ENCODE results near the gene PSENEN.

DNA sequence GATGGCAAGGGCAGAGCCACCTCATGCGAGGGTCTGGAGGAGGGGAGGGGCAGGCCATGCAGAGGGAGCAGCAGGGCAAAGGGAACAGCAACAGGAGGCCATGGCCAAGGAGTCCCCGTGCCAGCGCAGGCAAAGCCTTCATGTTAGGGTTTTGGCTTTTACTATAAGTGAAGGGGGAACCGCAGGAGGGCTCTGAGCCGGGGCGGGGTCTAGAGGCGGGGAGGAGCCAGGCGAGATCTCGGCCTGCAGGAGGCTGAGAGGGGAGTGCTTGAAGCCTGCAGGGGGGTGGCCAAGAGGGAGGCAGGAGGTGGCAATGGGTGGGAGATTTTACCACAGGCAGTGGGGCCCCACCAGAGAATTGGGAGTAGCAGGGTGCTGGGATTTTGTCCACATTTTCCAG lies 36.2 kb downstream of the PSENEN start:
- TF ChIP-seq, protein P1, sequence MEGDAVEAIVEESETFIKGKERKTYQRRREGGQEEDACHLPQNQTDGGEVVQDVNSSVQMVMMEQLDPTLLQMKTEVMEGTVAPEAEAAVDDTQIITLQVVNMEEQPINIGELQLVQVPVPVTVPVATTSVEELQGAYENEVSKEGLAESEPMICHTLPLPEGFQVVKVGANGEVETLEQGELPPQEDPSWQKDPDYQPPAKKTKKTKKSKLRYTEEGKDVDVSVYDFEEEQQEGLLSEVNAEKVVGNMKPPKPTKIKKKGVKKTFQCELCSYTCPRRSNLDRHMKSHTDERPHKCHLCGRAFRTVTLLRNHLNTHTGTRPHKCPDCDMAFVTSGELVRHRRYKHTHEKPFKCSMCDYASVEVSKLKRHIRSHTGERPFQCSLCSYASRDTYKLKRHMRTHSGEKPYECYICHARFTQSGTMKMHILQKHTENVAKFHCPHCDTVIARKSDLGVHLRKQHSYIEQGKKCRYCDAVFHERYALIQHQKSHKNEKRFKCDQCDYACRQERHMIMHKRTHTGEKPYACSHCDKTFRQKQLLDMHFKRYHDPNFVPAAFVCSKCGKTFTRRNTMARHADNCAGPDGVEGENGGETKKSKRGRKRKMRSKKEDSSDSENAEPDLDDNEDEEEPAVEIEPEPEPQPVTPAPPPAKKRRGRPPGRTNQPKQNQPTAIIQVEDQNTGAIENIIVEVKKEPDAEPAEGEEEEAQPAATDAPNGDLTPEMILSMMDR (IDR thresholded peaks at IDR 0.05), result no peak
- TF ChIP-seq POLR2A (IDR thresholded peaks at IDR 0.05), result no peak

Data from Peyer's patch (tissue), 4 donors.